Measurements from ENCODE around the gene CLEC1A.

DNA sequence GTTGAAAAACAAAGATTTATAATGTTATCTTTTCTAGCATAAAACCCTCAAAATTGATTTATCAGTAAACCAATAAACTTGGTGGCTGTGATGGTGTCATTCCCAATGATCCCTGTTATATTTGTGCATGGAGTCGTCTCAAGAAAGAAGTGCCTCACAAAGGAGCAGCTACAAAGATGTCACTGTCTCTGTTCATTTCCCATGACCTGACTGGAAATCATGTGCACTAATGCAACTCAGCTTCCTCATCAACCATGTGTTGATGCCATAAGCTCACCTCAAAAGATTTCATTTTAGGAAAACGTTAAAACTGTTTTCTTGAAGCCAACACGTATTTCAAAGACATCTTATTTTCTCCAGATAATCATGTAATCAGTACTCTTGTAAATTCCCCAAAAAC, 28.8 kb downstream of the CLEC1A start:
- TF ChIP-seq, protein P1, sequence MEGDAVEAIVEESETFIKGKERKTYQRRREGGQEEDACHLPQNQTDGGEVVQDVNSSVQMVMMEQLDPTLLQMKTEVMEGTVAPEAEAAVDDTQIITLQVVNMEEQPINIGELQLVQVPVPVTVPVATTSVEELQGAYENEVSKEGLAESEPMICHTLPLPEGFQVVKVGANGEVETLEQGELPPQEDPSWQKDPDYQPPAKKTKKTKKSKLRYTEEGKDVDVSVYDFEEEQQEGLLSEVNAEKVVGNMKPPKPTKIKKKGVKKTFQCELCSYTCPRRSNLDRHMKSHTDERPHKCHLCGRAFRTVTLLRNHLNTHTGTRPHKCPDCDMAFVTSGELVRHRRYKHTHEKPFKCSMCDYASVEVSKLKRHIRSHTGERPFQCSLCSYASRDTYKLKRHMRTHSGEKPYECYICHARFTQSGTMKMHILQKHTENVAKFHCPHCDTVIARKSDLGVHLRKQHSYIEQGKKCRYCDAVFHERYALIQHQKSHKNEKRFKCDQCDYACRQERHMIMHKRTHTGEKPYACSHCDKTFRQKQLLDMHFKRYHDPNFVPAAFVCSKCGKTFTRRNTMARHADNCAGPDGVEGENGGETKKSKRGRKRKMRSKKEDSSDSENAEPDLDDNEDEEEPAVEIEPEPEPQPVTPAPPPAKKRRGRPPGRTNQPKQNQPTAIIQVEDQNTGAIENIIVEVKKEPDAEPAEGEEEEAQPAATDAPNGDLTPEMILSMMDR (IDR thresholded peaks at IDR 0.05) = no peak
- no peak for TF ChIP-seq POLR2A (IDR thresholded peaks at IDR 0.05)

Data from adrenal gland (tissue), 5 donors.